Spleen (tissue), 7 donors: ENCODE measurements around the gene ADORA1.

ENCODE experiments used
- POLR2A ChIP-seq, 3 donors: fragments of 450-650 bp; IDR thresholded peaks; one replicate each; pipeline ENCODE4 v1.5.1; 2017; ENCODE audit warnings: antibody characterized with exemption in 3 of 3, mild to moderate bottlenecking in 1 of 3
- TF ChIP-seq, protein P1 (sequence below), 11 experiments: fragments of 200-600 bp in 7 of 11; fragments of 450-650 bp in 4 of 11; sonication (generic) in 4 of 11; IDR thresholded peaks in 8 of 11; conservative IDR thresholded peaks in 3 of 11; 1 replicate in 7 of 11; 2 replicates in 4 of 11; pipeline versions ENCODE4 v1.4.0 to v1.8.0; 2016 to 2021; ENCODE audit warnings: antibody characterized with exemption in 11 of 11, inconsistent platforms in 4 of 11, mild to moderate bottlenecking in 1 of 11
- donor health status: DM: no; HTN: no; CAD: no; lungs with moderate emphysema.
- donor health status: DM: no; HTN: no; CAD: no.
- donor health status: DM: no; HTN: no; CAD: no.

DNA sequence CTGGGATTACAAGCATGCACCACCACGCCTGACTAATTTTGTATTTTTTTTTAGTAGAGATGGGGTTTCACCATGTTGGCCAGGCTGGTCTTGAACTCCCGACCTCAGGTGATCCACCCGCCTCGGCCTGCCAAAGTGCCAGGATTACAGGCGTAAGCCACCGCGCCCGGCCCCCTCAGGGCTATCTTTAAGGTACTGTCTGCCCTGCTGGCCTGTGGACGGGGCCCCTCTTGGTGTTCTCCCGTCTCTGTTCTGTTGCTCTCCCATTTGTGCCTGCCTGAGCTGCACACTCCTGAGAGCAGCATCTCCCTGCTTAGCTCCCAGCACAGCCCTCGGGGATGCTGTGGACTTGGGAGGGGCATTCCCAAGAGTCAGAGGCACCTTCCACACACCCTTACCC, 34.2 kb downstream of the ADORA1 start:
- TF ChIP-seq, protein P1, sequence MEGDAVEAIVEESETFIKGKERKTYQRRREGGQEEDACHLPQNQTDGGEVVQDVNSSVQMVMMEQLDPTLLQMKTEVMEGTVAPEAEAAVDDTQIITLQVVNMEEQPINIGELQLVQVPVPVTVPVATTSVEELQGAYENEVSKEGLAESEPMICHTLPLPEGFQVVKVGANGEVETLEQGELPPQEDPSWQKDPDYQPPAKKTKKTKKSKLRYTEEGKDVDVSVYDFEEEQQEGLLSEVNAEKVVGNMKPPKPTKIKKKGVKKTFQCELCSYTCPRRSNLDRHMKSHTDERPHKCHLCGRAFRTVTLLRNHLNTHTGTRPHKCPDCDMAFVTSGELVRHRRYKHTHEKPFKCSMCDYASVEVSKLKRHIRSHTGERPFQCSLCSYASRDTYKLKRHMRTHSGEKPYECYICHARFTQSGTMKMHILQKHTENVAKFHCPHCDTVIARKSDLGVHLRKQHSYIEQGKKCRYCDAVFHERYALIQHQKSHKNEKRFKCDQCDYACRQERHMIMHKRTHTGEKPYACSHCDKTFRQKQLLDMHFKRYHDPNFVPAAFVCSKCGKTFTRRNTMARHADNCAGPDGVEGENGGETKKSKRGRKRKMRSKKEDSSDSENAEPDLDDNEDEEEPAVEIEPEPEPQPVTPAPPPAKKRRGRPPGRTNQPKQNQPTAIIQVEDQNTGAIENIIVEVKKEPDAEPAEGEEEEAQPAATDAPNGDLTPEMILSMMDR (IDR thresholded peaks at IDR 0.05 in 8 of 11, conservative IDR thresholded peaks at IDR 0.05 in 3 of 11), result no peak
- TF ChIP-seq POLR2A (IDR thresholded peaks at IDR 0.05), result no peak
